H1 (cell line): ENCODE data around the gene ZNF112. TPM values are rescaled to one million over a fixed set of nuclear protein-coding genes. Genes with fewer than 3 reads are reported as not detected.

Source experiments
- ASH2L ChIP-seq: fragments of 200-600, 300-600 bp; sonication (generic); IDR thresholded peaks from one replicate; pipeline ENCODE4 v1.7.1; 2017; ENCODE audit warnings: low read length
- HDAC6 ChIP-seq: IDR thresholded peaks from one replicate; pipeline ENCODE4 v1.7.1; 2012; ENCODE audit warnings: low read depth, mild to moderate bottlenecking, inconsistent platforms, low read length, moderate library complexity
- polyA plus RNA-seq, 7 experiments: library from polyadenylated mRNA; depleted of rRNA in 3 of 7; stranded (reverse) in 5 of 7; unstranded in 2 of 7; fragments of >200 nt in 5 of 7; fragments of 200-250 nt in 2 of 7; gene quantifications; 1 replicate in 5 of 7; 2 replicates in 1 of 7; 4 replicates in 1 of 7; pipeline versions ENCODE4 v1.2.1 to v1.2.3, GENCODE V29; 2011 to 2013; ENCODE audit warnings: missing spikeins in 2 of 7, mixed read lengths in 2 of 7
- total RNA-seq: library from RNA; stranded (reverse); fragmentation: NEBNext Ultra II Directional; extraction: Animal tissue kit (Norgen Biotek cat#: 25700); gene quantifications from 2 replicates; pipeline ENCODE4 v1.2.1, GENCODE V29; 2021

ZNF112 gene
- total and polyA plus RNA-seq, 2 of the 8 experiments (the other 6 are each of a cell fraction or from before 2014, with no cell fraction given), result 0.70 to 2.8 TPM

GRCh38 chr19:44303320-44303719, 53.2 kb downstream of the ZNF112 start (continued):
- TF ChIP-seq ASH2L, result no peak
- TF ChIP-seq HDAC6, result no peak
